GM12872 (cell line): ENCODE results near the gene DYNLT4.

Experiments used
- CTCF ChIP-seq: IDR thresholded peaks from 3 replicates; pipeline ENCODE4 v1.5.1; 2011; ENCODE audit warnings: low read depth, mild to moderate bottlenecking, low read length, moderate library complexity; ENCODE audit not compliant: insufficient read depth

Gene DYNLT4

DNA sequence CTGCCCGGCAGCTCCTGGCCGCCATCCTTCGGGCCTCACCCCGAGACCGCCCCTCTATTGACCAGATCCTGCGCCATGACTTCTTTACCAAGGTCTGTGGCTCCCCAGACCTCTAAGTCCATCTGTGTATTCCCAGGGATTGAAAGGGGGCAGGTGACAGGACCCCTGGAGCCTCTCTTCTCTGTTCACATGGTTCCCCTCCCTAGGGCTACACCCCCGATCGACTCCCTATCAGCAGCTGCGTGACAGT, 4.2 kb downstream of the DYNLT4 start:
- no peak for TF ChIP-seq CTCF

DNA sequence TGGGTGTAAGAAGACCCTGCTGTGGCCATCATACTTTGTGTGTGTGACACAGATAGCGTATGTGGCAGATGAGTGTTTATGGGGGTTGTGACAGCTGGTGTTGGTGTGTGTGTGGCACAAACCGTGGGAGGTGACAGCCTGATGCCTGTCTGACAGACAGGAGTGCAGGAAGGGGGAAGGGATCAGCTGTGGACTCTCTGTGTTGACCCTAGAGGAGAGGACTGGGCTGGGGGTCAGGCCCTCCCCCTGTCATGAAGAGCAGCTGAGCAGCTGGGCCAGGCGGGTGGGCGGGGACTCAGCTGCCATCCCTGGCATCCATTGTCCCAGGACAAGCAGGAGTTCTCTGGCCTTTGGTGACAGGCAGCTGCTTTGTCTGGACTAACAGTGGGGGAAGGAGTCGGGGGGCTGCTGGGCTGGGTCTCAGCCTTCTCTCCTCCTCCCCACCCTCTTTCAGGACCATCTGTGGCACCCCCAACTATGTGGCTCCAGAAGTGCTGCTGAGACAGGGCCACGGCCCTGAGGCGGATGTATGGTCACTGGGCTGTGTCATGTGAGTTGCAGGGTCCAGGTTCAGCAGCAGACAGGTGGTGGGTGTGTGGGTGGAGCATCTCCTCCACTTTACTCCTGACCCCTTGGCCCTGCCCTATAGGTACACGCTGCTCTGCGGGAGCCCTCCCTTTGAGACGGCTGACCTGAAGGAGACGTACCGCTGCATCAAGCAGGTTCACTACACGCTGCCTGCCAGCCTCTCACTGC, 4.7 kb downstream of the DYNLT4 start:
- no peak for TF ChIP-seq CTCF

DNA sequence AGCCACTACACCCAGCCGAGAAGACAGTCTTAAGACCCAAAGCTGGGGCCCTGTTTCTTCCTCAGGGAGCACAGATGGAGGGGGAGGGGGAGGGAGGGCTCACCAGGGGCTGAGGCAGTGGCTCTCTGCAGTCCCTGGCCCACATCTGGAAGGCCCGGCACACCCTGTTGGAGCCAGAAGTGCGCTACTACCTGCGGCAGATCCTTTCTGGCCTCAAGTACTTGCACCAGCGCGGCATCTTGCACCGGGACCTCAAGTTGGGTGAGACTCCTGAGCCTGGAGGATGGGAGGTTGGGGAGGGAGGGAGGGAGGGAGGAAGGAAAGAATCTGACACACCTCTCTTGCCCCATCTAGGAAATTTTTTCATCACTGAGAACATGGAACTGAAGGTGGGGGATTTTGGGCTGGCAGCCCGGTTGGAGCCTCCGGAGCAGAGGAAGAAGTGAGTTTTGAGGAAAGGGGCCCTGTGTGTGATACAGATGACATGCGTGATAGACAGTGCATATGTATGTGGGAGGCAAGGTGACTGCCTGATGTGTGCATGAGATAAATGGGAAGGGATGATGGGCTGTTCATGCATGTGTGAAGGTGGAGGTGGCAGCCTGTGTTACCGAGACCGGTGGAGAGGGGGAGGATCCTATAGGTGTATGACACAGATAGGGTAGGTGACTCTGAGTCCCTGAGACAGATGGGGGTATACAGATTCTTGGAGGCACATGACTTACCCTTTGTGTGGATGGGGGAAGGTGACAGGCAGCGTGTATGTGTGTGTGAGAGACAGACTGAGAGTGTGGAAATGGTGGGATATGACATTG, 5.5 kb downstream of the DYNLT4 start:
- no peak for TF ChIP-seq CTCF

GRCh38 chr1:44799770-44800584, 7.2 kb downstream of the DYNLT4 start, which contains the start of gene PLK3:
Gene PLK3 (plus strand): TSS chr1:44800377. CDS start chr1:44800464, 87 bp downstream.
- TF ChIP-seq CTCF = peak; percentile 87

DNA sequence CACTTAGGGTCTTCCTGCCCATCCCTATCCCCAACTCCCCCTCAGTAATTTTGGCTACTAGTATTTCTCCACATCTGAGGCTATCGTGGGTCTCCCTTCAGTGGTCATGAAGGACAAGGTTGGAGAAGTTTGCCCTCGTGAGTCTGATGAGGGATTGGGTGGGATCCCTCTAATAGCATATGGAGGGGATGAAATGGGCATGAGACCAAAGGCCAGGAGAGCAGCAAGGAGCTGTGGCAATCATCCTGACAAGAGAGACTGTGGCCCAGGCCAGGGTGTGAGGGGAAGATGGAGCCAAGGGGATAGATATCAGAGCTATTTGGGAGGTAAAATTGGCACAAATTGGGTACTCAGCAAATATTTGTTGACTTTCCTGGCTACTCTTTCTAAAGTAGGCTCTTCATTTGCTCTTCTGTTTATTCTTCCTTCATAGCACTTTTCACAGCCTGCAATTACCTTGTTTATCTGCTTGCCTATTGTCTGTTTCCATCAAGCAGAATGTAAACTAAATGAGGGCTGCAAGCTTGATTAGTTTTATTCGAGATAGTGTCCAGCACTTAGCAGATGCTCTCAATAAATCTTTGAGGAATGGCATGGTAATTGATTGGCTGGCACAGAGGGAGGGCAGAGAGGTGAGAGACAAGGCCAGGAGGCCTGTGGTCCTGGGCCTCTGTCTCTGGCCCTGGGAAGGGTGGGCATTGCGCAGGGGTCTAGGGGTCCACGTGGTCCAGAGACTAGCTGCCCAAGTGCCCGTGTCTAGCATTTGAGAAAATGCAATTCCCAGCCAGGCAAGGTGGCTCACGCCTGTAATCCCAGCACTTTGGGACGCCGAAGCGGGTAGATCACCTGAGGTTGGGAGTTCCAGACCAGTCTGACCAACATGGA, 8.4 kb downstream of the DYNLT4 start:
- no peak for TF ChIP-seq CTCF

DNA sequence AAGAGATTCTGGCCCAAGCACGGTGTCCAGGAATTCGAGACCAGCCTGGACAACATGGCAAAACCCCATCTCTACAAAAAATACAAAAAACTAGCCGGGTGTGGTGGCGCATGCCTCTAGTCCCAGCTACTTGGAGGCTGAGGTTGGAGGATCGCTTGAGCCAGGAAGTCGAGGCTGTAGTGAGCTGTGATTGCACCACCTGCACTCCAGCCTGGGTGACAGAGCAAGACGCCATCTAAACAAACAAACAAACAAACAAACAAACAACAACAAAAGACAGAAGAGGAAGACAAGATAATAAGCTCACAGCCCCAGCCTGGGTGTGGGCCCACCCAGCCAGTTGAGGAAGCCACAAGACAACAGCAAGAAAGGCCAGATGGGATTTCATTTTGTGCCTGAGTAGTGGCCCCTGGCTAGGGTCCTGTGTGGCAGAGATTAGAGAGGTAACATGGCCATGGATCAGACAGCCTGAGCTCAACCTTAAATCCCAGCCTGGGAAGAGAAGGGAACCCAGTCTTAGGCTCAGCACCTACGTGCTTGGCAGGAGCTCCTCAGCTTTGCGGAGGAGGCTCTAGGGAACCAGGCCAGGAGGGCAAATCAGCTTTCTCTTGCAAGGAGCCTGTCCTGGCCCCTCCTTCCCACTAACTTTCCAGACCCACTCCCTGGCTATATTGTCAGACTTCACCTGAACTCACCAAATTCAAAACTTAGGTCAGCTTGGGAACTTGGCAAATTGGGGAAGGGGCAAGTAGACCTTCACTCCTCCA, 14.2 kb downstream of the DYNLT4 start:
- TF ChIP-seq CTCF = no peak
